Measurements from ENCODE around the gene XRN2. TPM values are rescaled to one million over a fixed set of nuclear protein-coding genes. Genes with fewer than 3 reads are reported as not detected.

XRN2 gene
- total RNA-seq, 1 experiment from 2014 or later, result 118 TPM

DNA sequence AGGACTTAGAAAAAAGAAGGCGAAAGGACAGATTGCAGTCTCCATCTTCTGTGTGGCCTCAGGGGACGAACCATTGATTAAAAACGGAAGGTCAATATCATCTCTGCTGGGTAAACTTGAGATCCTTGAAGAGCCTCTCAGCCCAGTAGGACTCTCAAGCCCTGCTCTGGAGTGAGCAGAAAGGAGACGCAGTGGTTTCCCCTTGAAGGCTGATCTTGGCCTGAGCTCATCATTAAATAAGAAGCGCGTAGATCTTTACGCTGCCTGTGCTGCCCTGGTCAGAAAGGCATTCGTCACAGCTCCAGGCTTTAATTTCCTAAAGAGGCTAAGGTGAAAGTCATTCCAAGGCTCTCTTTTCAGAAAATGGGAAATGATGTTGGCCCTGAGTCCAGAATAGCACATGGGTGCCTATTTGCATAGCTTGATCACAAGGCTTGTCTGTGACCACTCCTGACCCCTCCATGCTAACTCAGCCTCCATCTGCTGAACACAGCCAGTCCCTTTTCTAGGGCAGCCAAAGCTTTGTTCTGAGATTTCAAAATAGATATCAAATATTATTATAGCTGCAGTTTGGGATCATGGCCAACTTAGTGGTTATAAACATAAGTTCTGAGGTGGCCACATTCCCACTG lies 29.3 kb upstream of the XRN2 start (continued):
- TF ChIP-seq, protein P1, sequence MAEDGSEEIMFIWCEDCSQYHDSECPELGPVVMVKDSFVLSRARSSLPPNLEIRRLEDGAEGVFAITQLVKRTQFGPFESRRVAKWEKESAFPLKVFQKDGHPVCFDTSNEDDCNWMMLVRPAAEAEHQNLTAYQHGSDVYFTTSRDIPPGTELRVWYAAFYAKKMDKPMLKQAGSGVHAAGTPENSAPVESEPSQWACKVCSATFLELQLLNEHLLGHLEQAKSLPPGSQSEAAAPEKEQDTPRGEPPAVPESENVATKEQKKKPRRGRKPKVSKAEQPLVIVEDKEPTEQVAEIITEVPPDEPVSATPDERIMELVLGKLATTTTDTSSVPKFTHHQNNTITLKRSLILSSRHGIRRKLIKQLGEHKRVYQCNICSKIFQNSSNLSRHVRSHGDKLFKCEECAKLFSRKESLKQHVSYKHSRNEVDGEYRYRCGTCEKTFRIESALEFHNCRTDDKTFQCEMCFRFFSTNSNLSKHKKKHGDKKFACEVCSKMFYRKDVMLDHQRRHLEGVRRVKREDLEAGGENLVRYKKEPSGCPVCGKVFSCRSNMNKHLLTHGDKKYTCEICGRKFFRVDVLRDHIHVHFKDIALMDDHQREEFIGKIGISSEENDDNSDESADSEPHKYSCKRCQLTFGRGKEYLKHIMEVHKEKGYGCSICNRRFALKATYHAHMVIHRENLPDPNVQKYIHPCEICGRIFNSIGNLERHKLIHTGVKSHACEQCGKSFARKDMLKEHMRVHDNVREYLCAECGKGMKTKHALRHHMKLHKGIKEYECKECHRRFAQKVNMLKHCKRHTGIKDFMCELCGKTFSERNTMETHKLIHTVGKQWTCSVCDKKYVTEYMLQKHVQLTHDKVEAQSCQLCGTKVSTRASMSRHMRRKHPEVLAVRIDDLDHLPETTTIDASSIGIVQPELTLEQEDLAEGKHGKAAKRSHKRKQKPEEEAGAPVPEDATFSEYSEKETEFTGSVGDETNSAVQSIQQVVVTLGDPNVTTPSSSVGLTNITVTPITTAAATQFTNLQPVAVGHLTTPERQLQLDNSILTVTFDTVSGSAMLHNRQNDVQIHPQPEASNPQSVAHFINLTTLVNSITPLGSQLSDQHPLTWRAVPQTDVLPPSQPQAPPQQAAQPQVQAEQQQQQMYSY (CRISPR knock-in tag; IDR thresholded peaks at IDR 0.05), result no peak
- TF ChIP-seq GTF2I (CRISPR knock-in tag; conservative IDR thresholded peaks at IDR 0.05) (no peak), KAT7 (CRISPR knock-in tag; IDR thresholded peaks at IDR 0.05; ENCODE audit: borderline replicate concordance) (no peak), ATF1 (CRISPR knock-in tag; IDR thresholded peaks at IDR 0.05) (no peak), ZNF671 (CRISPR knock-in tag; IDR thresholded peaks at IDR 0.05) (no peak), HMGA2 (CRISPR knock-in tag; IDR thresholded peaks at IDR 0.05) (no peak), ETV6 (CRISPR knock-in tag; IDR thresholded peaks at IDR 0.05) (no peak)
- TF ChIP-seq, protein P2, sequence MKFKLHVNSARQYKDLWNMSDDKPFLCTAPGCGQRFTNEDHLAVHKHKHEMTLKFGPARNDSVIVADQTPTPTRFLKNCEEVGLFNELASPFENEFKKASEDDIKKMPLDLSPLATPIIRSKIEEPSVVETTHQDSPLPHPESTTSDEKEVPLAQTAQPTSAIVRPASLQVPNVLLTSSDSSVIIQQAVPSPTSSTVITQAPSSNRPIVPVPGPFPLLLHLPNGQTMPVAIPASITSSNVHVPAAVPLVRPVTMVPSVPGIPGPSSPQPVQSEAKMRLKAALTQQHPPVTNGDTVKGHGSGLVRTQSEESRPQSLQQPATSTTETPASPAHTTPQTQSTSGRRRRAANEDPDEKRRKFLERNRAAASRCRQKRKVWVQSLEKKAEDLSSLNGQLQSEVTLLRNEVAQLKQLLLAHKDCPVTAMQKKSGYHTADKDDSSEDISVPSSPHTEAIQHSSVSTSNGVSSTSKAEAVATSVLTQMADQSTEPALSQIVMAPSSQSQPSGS (CRISPR knock-in tag; IDR thresholded peaks at IDR 0.05; ENCODE audit: borderline replicate concordance, low read depth), result no peak
- TF ChIP-seq, protein P3, sequence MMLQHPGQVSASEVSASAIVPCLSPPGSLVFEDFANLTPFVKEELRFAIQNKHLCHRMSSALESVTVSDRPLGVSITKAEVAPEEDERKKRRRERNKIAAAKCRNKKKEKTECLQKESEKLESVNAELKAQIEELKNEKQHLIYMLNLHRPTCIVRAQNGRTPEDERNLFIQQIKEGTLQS (CRISPR knock-in tag; conservative IDR thresholded peaks at IDR 0.05), result no peak

DNA sequence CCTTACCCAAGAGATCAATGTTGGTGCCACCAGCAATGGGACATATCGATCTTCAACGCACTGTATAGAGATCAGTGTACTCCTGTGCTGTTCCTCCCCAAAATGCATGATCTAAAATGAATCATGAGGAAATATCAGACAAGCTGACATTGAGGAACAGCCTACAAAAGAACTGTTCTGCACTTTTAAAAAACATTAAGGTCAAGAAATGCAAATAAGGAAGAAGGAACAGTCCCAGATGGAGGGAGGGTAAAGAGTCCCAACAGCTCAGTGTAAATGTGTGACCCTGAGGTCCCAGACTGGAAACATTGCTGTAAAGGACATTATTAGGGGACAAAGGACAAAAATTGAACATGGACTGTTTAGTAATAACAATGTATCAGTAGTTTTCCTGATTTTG lies 24.3 kb upstream of the XRN2 start:
- Mint-ChIP-seq H3K27me3 (ENCODE audit: low read depth) (peaks cover 3% of the 10 kb centered on the region; the same call in 1 of the 2 replicates), H3K4me3 (no peak overlapping the region), H3K27ac (no peak overlapping the region), H3K36me3 (no peaks in the 10 kb centered on the region), H3K9me3 (peaks cover 4% of the 10 kb centered on the region; the same call in 1 of the 2 replicates), H3K4me1 (no peaks in the 10 kb centered on the region)
- POLR2A ChIA-PET, result no interaction called here
- DNase-seq (ENCODE audit: low spot score) (no peak), ATAC-seq (no peak)
- CTCF ChIA-PET, result no interaction called here
- TF ChIP-seq, protein P4, sequence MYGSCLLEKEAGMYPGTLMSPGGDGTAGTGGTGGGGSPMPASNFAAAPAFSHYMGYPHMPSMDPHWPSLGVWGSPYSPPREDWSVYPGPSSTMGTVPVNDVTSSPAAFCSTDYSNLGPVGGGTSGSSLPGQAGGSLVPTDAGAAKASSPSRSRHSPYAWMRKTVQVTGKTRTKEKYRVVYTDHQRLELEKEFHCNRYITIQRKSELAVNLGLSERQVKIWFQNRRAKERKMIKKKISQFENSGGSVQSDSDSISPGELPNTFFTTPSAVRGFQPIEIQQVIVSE (CRISPR knock-in tag; IDR thresholded peaks at IDR 0.05; ENCODE audit: borderline replicate concordance), result no peak
- TF ChIP-seq ZNF121 (CRISPR knock-in tag; IDR thresholded peaks at IDR 0.05), result no peak
- TF ChIP-seq, protein P5, sequence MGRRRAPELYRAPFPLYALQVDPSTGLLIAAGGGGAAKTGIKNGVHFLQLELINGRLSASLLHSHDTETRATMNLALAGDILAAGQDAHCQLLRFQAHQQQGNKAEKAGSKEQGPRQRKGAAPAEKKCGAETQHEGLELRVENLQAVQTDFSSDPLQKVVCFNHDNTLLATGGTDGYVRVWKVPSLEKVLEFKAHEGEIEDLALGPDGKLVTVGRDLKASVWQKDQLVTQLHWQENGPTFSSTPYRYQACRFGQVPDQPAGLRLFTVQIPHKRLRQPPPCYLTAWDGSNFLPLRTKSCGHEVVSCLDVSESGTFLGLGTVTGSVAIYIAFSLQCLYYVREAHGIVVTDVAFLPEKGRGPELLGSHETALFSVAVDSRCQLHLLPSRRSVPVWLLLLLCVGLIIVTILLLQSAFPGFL (CRISPR knock-in tag; IDR thresholded peaks at IDR 0.05; ENCODE audit: borderline replicate concordance), result no peak

DNA sequence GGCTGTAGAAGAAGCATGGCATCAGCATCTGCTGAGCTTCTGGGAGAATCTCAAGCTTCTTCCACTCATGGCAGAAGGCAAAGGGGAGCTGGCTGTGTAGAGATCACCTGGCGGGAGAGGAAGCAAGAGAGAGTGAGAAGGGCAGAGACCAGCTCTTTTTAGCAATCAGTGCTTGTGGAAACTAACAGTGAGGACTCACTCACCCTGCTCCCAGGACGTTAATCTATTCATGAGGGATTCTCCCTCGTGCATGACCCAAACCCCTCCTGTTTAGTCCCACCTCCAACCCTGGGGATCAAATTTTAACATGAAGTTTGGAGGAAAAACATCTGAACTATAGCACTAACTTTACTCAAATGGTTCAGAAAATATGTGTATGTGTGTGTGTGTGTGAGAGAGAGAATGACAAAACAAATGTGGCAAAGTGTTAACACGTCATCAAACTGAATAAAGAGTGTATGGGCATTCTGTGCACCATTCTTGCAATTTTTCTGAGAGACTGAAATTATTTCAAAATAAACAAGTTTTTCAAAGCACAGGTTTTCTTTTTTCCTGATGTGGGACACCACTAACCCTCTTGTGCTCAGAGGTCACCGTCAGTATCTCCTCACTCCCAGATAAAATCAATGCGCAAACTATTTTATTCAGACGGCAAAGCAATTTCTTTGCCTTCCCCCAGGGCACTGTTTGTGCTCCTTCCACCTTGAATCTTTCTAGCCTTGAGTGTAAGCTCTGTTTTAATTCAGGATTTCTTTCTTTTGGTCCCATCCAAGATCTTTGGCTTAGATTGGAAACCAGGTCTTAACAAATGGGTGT lies 23.2 kb upstream of the XRN2 start:
- Mint-ChIP-seq H3K9me3 (peaks cover 4% of the 10 kb centered on the region; the same call in 1 of the 2 replicates), H3K36me3 (no peaks in the 10 kb centered on the region), H3K27ac (no peak overlapping the region), H3K4me1 (no peaks in the 10 kb centered on the region), H3K27me3 (ENCODE audit: low read depth) (peaks cover 3% of the 10 kb centered on the region; the same call in 1 of the 2 replicates), H3K4me3 (no peak overlapping the region)
- no peak for ATAC-seq
- POLR2A ChIA-PET, result no interaction called here
- CTCF ChIA-PET, result no interaction called here
- no peak for DNase-seq (ENCODE audit: low spot score)
- TF ChIP-seq ZNF423 (CRISPR knock-in tag; IDR thresholded peaks at IDR 0.05) (no peak), FOXK1 (CRISPR knock-in tag; IDR thresholded peaks at IDR 0.05) (no peak), TEAD4 (CRISPR knock-in tag; IDR thresholded peaks at IDR 0.05) (no peak), OVOL2 (CRISPR knock-in tag; IDR thresholded peaks at IDR 0.05; ENCODE audit: borderline replicate concordance) (no peak)
- TF ChIP-seq, protein P6, sequence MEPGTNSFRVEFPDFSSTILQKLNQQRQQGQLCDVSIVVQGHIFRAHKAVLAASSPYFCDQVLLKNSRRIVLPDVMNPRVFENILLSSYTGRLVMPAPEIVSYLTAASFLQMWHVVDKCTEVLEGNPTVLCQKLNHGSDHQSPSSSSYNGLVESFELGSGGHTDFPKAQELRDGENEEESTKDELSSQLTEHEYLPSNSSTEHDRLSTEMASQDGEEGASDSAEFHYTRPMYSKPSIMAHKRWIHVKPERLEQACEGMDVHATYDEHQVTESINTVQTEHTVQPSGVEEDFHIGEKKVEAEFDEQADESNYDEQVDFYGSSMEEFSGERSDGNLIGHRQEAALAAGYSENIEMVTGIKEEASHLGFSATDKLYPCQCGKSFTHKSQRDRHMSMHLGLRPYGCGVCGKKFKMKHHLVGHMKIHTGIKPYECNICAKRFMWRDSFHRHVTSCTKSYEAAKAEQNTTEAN (CRISPR knock-in tag; IDR thresholded peaks at IDR 0.05), result no peak
- TF ChIP-seq, protein P7, sequence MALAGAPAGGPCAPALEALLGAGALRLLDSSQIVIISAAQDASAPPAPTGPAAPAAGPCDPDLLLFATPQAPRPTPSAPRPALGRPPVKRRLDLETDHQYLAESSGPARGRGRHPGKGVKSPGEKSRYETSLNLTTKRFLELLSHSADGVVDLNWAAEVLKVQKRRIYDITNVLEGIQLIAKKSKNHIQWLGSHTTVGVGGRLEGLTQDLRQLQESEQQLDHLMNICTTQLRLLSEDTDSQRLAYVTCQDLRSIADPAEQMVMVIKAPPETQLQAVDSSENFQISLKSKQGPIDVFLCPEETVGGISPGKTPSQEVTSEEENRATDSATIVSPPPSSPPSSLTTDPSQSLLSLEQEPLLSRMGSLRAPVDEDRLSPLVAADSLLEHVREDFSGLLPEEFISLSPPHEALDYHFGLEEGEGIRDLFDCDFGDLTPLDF (CRISPR knock-in tag; IDR thresholded peaks at IDR 0.05), result no peak
- TF ChIP-seq, protein P8, sequence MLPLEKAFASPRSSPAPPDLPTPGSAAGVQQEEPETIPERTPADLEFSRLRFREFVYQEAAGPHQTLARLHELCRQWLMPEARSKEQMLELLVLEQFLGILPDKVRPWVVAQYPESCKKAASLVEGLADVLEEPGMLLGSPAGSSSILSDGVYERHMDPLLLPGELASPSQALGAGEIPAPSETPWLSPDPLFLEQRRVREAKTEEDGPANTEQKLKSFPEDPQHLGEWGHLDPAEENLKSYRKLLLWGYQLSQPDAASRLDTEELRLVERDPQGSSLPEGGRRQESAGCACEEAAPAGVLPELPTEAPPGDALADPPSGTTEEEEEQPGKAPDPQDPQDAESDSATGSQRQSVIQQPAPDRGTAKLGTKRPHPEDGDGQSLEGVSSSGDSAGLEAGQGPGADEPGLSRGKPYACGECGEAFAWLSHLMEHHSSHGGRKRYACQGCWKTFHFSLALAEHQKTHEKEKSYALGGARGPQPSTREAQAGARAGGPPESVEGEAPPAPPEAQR (CRISPR knock-in tag; IDR thresholded peaks at IDR 0.05), result no peak
- TF ChIP-seq, protein P9, sequence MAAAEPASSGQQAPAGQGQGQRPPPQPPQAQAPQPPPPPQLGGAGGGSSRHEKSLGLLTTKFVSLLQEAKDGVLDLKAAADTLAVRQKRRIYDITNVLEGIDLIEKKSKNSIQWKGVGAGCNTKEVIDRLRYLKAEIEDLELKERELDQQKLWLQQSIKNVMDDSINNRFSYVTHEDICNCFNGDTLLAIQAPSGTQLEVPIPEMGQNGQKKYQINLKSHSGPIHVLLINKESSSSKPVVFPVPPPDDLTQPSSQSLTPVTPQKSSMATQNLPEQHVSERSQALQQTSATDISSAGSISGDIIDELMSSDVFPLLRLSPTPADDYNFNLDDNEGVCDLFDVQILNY (CRISPR knock-in tag; IDR thresholded peaks at IDR 0.05), result no peak
